ENCODE results near the gene SPTAN1. TPM values are rescaled to one million over a fixed set of nuclear protein-coding genes. Genes with fewer than 3 reads are reported as not detected.

The SPTAN1 gene
- polyA plus RNA-seq, 1 donor, result 331 TPM

- peak; percentile 57 for DNase-seq
Observed at GRCh38 chr9:128607642-128608350, 55.4 kb downstream of the SPTAN1 start.

GRCh38 chr9:128610897-128611296 lies 58.5 kb downstream of the SPTAN1 start:
- no peak for DNase-seq

- DNase-seq, result no peak
Observed at GRCh38 chr9:128611600-128612394, 59.4 kb downstream of the SPTAN1 start.

DNA sequence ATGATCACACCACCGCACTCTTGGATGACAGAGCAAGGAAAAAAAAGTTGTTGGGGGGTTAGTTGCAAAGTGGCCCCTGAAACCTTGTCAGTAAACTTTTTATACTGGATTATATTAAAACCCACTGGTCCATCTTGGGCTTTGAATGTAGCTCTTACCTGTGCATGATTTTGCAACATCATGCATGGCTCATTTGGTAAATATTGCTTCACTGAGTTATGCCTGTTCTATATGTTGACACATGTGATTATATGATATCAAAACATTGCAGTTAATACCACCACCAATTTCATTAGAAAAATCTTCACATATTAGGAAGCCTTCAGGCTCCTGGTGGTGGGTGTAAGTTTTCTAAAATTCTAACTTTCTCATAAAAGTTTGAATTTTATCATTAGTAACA lies 62.3 kb downstream of the SPTAN1 start:
- no peak for DNase-seq

DNA sequence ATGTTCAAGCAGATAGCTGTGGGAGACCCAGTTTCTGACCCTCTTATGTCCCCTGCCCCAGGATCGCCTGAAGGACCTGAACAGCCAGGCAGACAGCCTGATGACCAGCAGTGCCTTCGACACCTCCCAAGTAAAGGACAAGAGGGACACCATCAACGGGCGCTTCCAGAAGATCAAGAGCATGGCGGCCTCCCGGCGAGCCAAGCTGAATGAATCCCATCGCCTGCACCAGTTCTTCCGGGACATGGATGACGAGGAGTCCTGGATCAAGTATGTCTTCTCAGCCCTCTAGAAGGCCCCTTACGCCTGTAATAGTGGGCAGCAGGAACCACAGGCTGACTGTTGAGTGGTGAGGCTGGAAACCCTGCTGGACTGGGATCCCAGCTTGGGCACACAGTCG lies 63.2 kb downstream of the SPTAN1 start:
- DNase-seq, result no peak

DNA sequence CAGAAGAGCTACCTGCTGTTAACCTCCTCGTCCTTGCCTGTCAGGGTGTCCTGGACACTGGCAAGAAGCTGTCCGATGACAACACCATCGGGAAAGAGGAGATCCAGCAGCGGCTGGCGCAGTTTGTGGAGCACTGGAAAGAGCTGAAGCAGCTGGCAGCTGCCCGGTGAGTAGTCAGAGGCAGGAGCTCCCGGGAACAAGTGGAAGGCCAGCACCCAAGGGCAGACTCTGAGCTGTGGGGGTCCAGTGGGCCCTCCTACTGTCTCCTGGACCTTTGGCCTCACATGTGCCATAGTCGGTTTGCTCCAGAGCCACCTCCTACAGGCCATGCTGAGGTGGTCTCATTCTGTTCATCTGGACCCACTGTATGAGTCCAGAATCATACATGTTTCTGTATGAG lies 65.6 kb downstream of the SPTAN1 start:
- DNase-seq, result no peak

GRCh38 chr9:128619127-128619526 lies 66.7 kb downstream of the SPTAN1 start:
- no peak for DNase-seq

DNA sequence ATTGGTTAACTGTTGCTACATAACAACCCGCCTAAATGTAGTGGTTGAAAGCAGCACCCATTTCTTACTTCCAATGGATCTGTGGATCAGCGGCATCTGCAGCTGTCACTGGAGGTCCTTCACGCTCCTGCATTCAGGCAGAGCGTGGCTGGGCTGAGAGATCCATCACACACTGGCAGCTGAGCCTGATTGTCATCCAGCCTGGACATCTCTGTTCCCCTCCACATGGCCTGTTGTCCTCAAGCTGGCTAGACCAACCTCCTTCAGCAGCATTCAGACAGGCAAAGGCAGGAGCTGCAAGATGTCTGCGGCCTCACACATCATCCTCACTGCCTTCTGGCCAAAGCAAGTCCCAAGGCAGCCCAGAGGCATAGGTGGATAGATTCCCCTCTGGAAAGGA lies 67.4 kb downstream of the SPTAN1 start:
- DNase-seq, result no peak

GRCh38 chr9:128621730-128622455 lies 69.5 kb downstream of the SPTAN1 start:
- DNase-seq, result no peak

- no peak for DNase-seq
Observed at GRCh38 chr9:128624566-128624965, 72.2 kb downstream of the SPTAN1 start.

DNA sequence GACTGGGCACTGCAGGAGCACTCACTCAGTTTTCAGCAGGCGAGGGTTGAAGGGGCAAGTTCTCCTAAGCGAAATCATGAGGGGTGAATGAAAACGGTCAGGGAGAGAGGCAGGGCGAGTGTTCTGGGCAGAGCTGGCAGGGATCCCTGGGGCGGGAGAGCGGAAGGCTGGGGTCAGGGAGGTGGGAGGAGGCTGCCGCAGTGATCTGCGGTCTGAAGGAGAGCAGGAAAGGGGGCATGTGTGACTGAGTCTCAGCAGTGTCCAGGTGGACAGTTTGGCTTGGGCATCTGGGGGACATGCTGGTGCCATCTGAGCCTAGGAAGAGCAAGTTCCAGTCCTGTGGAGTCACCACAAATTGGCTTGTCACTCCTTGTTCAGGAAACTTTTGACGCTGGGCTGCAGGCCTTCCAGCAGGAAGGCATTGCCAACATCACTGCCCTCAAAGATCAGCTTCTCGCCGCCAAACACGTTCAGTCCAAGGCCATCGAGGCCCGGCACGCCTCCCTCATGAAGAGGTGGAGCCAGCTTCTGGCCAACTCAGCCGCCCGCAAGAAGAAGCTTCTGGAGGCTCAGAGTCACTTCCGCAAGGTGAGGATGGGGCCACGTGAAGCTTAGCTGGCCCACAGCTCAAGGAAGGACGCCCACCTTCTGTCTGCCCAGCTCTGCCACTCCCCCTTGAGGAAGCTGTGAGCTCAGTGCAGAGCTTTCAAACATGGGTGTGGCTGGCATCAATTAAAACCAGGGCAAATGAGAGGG lies 73.2 kb downstream of the SPTAN1 start:
- DNase-seq, result no peak

- no peak for DNase-seq
Observed at GRCh38 chr9:128626181-128626580, 73.8 kb downstream of the SPTAN1 start.

- no peak for DNase-seq
Observed at GRCh38 chr9:128627127-128627715, 74.8 kb downstream of the SPTAN1 start.

GRCh38 chr9:128627906-128628305 lies 75.5 kb downstream of the SPTAN1 start:
- DNase-seq, result no peak

GRCh38 chr9:128628471-128629048 lies 76.2 kb downstream of the SPTAN1 start:
- DNase-seq, result no peak

- DNase-seq, result no peak
Observed at GRCh38 chr9:128629136-128629535, 76.7 kb downstream of the SPTAN1 start.

- no peak for DNase-seq
Observed at GRCh38 chr9:128629852-128630545, 77.6 kb downstream of the SPTAN1 start.

- no peak for DNase-seq
Observed at GRCh38 chr9:128631636-128632035, 79.2 kb downstream of the SPTAN1 start.

DNA sequence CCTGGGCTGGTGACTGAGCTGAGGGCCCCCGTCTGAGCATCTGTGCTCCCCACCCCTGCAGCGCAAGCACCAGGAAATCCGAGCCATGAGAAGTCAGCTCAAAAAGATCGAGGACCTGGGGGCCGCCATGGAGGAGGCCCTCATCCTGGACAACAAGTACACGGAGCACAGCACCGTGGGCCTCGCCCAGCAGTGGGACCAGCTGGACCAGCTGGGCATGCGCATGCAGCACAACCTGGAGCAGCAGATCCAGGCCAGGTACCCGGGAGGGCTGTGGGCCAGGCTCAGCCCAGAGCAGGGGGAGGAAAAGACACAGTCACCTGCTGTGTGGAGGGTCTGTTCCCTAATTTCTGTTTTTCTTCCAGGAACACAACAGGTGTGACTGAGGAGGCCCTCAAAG lies 79.7 kb downstream of the SPTAN1 start:
- no peak for DNase-seq

DNA sequence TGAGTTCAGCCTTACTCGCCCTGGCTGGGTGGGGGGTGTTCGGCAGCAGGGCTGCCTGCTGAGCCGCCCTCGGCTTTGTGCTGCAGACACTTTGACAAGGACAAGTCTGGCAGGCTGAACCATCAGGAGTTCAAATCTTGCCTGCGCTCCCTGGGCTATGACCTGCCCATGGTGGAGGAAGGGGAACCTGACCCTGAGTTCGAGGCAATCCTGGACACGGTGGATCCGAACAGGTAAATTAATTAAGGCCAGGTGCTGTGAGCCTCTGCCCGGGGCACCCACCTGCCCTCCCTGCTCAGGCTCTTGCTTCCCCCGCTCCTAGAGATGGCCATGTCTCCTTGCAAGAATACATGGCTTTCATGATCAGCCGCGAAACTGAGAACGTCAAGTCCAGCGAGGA lies 80.1 kb downstream of the SPTAN1 start:
- DNase-seq, result no peak

DNA sequence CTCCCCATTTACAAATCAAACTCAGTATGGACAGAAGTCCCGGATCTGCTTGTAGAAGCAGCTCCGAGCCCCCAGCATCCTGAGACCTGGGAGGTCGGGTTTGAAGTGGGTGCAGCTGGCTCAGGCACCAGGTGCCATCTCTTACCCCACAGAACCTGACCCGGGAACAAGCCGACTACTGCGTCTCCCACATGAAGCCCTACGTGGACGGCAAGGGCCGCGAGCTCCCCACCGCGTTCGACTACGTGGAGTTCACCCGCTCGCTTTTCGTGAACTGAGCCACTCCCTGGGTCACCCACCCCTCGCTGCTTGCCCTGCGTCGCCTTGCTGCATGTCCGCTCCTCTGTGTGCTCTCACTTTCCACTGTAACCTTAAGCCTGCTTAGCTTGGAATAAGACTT lies 80.7 kb downstream of the SPTAN1 start:
- DNase-seq, result no peak

All from hindlimb muscle (tissue), 1 donor.